GM23338 (cell line): Measurements from ENCODE around the gene TBPL2. TPM values are rescaled to one million over a fixed set of nuclear protein-coding genes. Genes with fewer than 3 reads are reported as not detected.

ENCODE experiments used
- ATAC-seq: fragments of 200-7000 bp; cut with Tn5 transposase; 3 replicates; pipeline ENCODE4 v1.9.1; 2020
- DNase-seq: peaks from one replicate; pipeline ENCODE4 v3.0.0-alpha.2; 2015; ENCODE audit warnings: low spot score
- H2AFZ ChIP-seq: fragments of 200-600 bp; sonication (generic); 2 replicates; pipeline ENCODE4 v1.8.0; 2016; ENCODE audit warnings: antibody characterized with exemption, mild to moderate bottlenecking, moderate library complexity
- H3F3A ChIP-seq: fragments of 200-600 bp; sonication (generic); replicated peaks from 2 replicates; pipeline ENCODE4 v1.8.0; 2017; ENCODE audit warnings: antibody characterized with exemption, mixed run types, low read depth
- H3K27ac ChIP-seq: fragments of 200-600 bp; sonication (generic); 2 replicates; pipeline ENCODE4 v1.6.1; 2016; ENCODE audit warnings: low read depth
- H3K27me3 ChIP-seq: fragments of 200-600 bp; sonication (generic); 2 replicates; pipeline ENCODE4 v1.8.0; 2016; ENCODE audit warnings: mild to moderate bottlenecking, mixed run types, moderate library complexity; ENCODE audit not compliant: insufficient read depth
- H3K36me3 ChIP-seq: fragments of 200-600 bp; sonication (generic); 2 replicates; pipeline ENCODE4 v1.8.0; 2016; ENCODE audit warnings: mild to moderate bottlenecking; ENCODE audit not compliant: insufficient read depth
- H3K4me1 ChIP-seq: fragments of 200-600 bp; sonication (generic); 2 replicates; pipeline ENCODE4 v1.8.0; 2016; ENCODE audit warnings: mild to moderate bottlenecking, moderate library complexity; ENCODE audit not compliant: insufficient read depth
- H3K4me2 ChIP-seq: fragments of 200-600 bp; sonication (generic); 2 replicates; pipeline ENCODE4 v1.7.1; 2017; ENCODE audit warnings: mixed run types
- H3K4me3 ChIP-seq: fragments of 200-600 bp; sonication (generic); 2 replicates; pipeline ENCODE4 v1.6.1; 2016; ENCODE audit warnings: mixed run types
- H3K79me2 ChIP-seq: fragments of 200-600 bp; sonication (generic); replicated peaks from 2 replicates; pipeline ENCODE4 v1.8.0; 2017; ENCODE audit warnings: mild to moderate bottlenecking; ENCODE audit not compliant: insufficient read depth
- H3K9me2 ChIP-seq: fragments of 200-600 bp; sonication (generic); 2 replicates; pipeline ENCODE4 v1.8.0; 2017; ENCODE audit not compliant: insufficient read depth
- H4K20me1 ChIP-seq: fragments of 200-600 bp; sonication (generic); replicated peaks from 2 replicates; pipeline ENCODE4 v1.8.0; 2017; ENCODE audit warnings: mild to moderate bottlenecking; ENCODE audit not compliant: insufficient read depth
- H3K27ac Mint-ChIP-seq: 2 replicates; pipeline ENCODE4 v1.8.0; 2020; ENCODE audit warnings: inconsistent platforms, mild to moderate bottlenecking, moderate library complexity, mixed read lengths
- H3K27me3 Mint-ChIP-seq: 3 replicates; pipeline ENCODE4 v1.8.0; 2022; ENCODE audit warnings: low read depth, mild to moderate bottlenecking, moderate library complexity, mixed read lengths, inconsistent platforms; ENCODE audit not compliant: insufficient read depth, poor library complexity
- H3K36me3 Mint-ChIP-seq: 3 replicates; pipeline ENCODE4 v1.8.0; 2021; ENCODE audit warnings: low read depth, mild to moderate bottlenecking, inconsistent platforms, moderate library complexity, mixed read lengths
- H3K4me1 Mint-ChIP-seq: 3 replicates; pipeline ENCODE4 v1.8.0; 2020; ENCODE audit warnings: mild to moderate bottlenecking, inconsistent platforms, mixed read lengths
- H3K4me3 Mint-ChIP-seq: 3 replicates; pipeline ENCODE4 v1.8.0; 2021; ENCODE audit warnings: moderate library complexity, mild to moderate bottlenecking, inconsistent platforms, mixed read lengths
- H3K9me3 Mint-ChIP-seq: 3 replicates; pipeline ENCODE4 v1.8.0; 2020; ENCODE audit warnings: moderate library complexity, mild to moderate bottlenecking, inconsistent platforms, mixed read lengths
- CREB1 ChIP-seq: fragments of 250-450 bp; sonication (Bioruptor Pico); IDR thresholded peaks from 2 replicates; pipeline ENCODE4 v1.5.0; 2020; ENCODE audit warnings: low read depth, mild to moderate bottlenecking, moderate library complexity
- ETS1 ChIP-seq: IDR thresholded peaks from 2 replicates; pipeline ENCODE4 v1.6.1; 2016; ENCODE audit warnings: antibody characterized with exemption
- EZH2 ChIP-seq: fragments of 200-600 bp; sonication (generic); IDR thresholded peaks from one replicate; pipeline ENCODE4 v1.8.0; 2017; ENCODE audit warnings: antibody characterized with exemption, mild to moderate bottlenecking, low read depth; ENCODE audit not compliant: unreplicated experiment
- EZH2phosphoT487 ChIP-seq: fragments of 200-600 bp; sonication (generic); IDR thresholded peaks from one replicate; pipeline ENCODE4 v1.8.1; 2018; ENCODE audit warnings: antibody characterized with exemption; ENCODE audit not compliant: unreplicated experiment
- JUNB ChIP-seq: IDR thresholded peaks from one replicate; pipeline ENCODE4 v1.6.1; 2016; ENCODE audit warnings: antibody characterized with exemption; ENCODE audit not compliant: unreplicated experiment
- NANOG ChIP-seq: IDR thresholded peaks from 2 replicates; pipeline ENCODE4 v1.6.1; 2016; ENCODE audit warnings: antibody characterized with exemption, borderline replicate concordance
- REST ChIP-seq: IDR thresholded peaks from one replicate; pipeline ENCODE4 v1.6.1; 2018; ENCODE audit warnings: antibody characterized with exemption; ENCODE audit not compliant: unreplicated experiment
- STAT1 ChIP-seq: IDR thresholded peaks from one replicate; pipeline ENCODE4 v1.6.1; 2016; ENCODE audit warnings: antibody characterized with exemption; ENCODE audit not compliant: unreplicated experiment
- ZNF114 ChIP-seq: fragments of 250-450 bp; sonication (Bioruptor Pico); IDR thresholded peaks from 2 replicates; pipeline ENCODE4 v1.5.0; 2020; ENCODE audit warnings: mild to moderate bottlenecking, moderate library complexity
- ZNF331 ChIP-seq: fragments of 250-450 bp; sonication (Bioruptor Pico); IDR thresholded peaks from 2 replicates; pipeline ENCODE4 v1.5.0; 2020; ENCODE audit warnings: low read depth, mild to moderate bottlenecking, moderate library complexity
- ZNF462 ChIP-seq: fragments of 250-450 bp; sonication (Bioruptor Pico); IDR thresholded peaks from 2 replicates; pipeline ENCODE4 v1.5.0; 2020; ENCODE audit warnings: mild to moderate bottlenecking, moderate library complexity
- polyA plus RNA-seq: library from polyadenylated mRNA; unstranded; fragments of >200 nt; fragmentation: Nextera tagmentation; extraction: Ambion mirVana; gene quantifications from 2 replicates; pipeline ENCODE4 v1.2.1, GENCODE V29; 2016
- total RNA-seq: library from RNA; depleted of rRNA; stranded (reverse); fragments of >200 nt; shearing (Covaris generic); gene quantifications from 2 replicates; pipeline ENCODE4 v1.2.3, GENCODE V29; 2014

TBPL2 gene
- total and polyA plus RNA-seq, 2 experiments from 2014 or later, result 0.24 TPM; not detected in 1

GRCh38 chr14:55382483-55382882, 57.9 kb downstream of the TBPL2 start:
- no peaks in the 10 kb centered on the region for H3F3A ChIP-seq
- no peak overlapping the region for H3K4me3 ChIP-seq
- H3K27ac ChIP-seq, result no peak overlapping the region
- no peak for TF ChIP-seq EZH2
- TF ChIP-seq EZH2phosphoT487, result no peak
- no peak for TF ChIP-seq JUNB
- TF ChIP-seq NANOG, result no peak
- TF ChIP-seq CREB1 (CRISPR knock-in tag), result no peak
- TF ChIP-seq ETS1, result no peak
- TF ChIP-seq ZNF331 (CRISPR knock-in tag), result no peak
- no peak for TF ChIP-seq STAT1
- TF ChIP-seq ZNF114 (CRISPR knock-in tag), result no peak
- no peak for TF ChIP-seq ZNF462
- TF ChIP-seq REST, result no peak
- H3K27me3 Mint-ChIP-seq, result no peaks in the 10 kb centered on the region
- H2AFZ ChIP-seq, result no peak overlapping the region
- H3K27ac Mint-ChIP-seq, result no peak overlapping the region
- no peaks in the 10 kb centered on the region for H3K4me1 ChIP-seq
- no peaks in the 10 kb centered on the region for H3K9me3 Mint-ChIP-seq
- H3K27me3 ChIP-seq, result no peaks in the 10 kb centered on the region
- H3K36me3 ChIP-seq, result peaks cover 18% of the 10 kb centered on the region
- no peaks in the 10 kb centered on the region for H3K9me2 ChIP-seq
- ATAC-seq (no peak), DNase-seq (no peak)
- H3K79me2 ChIP-seq, result no peaks in the 10 kb centered on the region
- no peak overlapping the region for H3K4me3 Mint-ChIP-seq
- H3K4me2 ChIP-seq, result no peak overlapping the region
- peaks cover 22% of the 10 kb centered on the region for H3K36me3 Mint-ChIP-seq
- H4K20me1 ChIP-seq, result peaks cover 7% of the 10 kb centered on the region
- H3K4me1 Mint-ChIP-seq, result no peaks in the 10 kb centered on the region
